NCI-H524 treated with DMSO at 0.1 percent for 48 hours (cell line): Measurements from ENCODE around the gene SLC25A12.
"Not testable (repeated sequence)": the region's sequence is repeated elsewhere in the genome, so short reads cannot be mapped to it uniquely, and the experiment has no call there.

ENCODE experiments used
- DNase-seq: peaks from one replicate; lab custom pipeline; 2025; lab: John Stamatoyannopoulos, UW

SLC25A12 gene

DNA sequence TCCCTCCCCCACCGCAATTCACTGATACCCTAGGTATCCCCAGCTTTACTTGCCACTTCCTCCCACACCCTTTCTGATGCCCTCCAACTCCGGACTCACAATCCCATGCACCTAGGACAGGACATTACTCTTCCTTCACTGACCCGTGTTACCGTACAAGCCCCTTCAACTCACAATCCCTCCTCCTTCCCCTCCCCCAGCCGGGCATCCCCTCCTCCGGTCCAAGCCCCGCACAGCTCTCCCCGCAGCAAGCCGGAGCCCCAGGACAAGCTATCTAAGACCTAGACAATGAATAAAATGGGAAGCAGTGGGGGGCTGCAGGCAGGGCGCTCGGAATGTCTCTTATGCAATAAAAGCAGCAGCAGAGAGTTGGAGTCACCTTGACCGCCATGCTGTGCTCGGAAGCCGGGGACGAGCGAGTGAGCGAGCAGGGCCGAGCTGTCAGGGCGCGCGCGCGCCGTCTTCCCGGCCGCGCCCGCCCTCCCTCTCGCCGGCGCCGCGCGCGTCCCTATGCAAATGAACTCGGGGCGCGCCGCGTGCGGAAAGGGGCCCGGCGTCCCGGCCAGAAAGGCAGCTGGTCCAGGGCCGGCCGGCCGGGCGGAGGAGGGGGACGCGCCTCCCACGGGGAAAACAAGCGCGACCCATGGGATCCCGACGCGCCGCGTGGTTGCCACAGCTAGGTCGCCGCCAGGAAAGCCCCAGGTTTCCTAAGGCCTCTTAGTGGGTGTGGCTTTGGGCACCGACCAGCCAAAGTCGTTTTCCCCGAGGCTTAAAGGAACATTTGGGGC, at the start of gene SLC25A12:
Gene SLC25A12, minus strand, starts transcription at position 421 of the 788 bp plus-strand sequence. Its CDS starts 30 bp downstream, at position 391.
- peak; percentile 36 for DNase-seq

DNA sequence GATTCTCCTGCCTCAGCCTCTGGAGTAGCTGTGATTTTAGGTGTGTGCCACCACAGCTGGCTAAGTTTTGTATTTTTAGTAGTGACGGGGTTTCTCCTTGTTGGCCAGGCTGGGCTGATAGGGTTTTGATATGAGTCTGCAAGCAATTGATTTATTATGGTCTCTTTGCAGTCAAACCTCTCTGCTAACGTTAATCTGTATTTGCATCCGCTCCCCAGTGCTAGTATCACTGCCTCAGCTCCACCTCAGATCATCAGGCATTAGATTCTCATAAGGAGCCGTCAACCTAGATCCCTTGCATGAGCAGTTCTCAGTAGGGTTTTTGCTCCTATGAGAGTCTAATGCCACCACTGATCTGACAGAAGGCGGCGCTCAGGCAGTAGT, 47.3 kb upstream of the SLC25A12 start:
- no peak for DNase-seq

- no peak for DNase-seq
Observed at GRCh38 chr2:171939743-171940071, 45.7 kb upstream of the SLC25A12 start.

DNA sequence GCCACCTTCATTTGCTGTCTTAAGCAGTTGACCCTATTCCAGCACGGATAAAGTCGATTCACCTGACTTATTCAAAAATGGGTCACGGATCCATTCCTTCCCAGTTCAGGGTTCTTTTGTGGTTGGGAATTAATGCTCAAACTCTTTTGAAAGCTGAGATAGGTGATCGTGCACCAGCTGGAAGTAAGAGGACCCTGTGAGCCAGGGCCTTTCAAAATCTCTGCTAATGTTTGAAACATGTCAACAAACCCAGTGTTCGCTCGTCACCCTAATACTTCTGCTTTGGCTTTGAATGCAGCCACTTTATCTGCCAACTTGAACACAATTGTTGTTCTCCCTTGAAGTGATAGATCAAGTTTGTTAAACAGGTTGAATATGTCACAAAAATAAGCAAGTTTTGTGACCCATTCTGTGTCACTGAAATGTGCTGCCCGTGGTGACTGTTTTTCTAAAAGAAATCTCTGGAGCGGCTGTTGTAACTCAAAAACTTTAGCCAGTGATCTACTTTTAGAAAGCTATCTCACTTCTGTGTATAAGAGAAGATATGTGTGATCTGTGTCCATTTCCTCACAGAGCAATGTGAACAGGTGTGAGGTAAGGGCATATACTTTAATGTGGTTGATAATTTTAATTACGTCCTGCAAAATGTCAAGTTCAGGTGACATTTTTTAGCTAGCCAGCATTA, 45.2 kb upstream of the SLC25A12 start:
- no peak for DNase-seq

DNA sequence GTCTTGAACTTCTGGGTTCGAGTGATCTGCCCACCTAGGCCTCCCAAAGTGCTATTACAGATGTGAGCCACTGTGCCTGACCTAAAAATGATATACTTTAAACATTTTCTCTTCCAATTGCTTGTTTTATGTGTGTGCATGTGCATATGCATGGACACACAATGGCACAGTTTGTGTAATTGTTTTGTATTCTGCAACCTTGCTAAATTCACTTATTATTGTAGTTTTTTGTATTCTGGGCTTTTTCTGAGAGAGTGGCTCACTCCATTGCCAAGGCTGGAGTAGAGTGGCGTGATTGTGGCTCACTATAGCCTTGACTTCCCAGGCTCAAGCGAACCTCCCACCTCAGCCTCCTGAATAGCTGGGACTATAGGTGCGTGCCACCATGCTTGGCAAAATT, 36.3 kb upstream of the SLC25A12 start:
- no peak for DNase-seq

DNA sequence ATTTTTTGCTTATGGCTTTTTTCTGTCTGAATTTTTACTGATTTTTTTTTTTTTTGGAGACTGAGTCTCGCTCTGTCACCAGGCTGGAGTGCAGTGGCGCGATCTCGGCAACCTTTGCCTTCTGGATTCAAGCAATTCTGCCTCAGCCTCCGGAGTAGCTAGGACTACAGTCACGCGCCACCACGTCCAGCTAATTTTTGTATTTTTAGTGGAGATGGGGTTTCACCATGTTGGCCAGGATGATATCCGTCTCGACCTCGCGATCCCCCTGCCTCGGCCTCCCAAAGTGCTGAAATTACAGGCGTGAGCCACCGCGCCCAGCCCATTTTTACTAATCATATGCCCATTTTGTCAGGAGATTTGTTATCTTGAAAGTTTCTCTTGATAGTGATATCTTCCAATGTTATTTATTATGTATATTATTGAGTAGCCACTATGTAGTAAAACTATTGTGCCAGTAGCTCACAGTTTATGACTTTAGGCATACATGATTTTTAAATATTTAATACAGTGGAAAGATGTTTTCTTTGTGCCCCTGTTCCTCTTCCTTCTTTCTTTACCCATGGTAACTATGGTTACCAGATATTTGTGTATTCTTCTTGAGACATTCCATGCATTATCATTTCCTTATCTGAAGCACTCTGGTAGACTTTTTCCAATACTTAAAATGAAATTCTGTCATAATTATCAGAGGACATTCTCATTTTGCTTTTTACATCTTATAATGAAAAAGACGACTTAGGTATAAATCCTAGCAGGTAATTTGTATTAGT, 30.3 kb upstream of the SLC25A12 start:
- DNase-seq, result no peak

GRCh38 chr2:171923206-171923605, 29.2 kb upstream of the SLC25A12 start:
- DNase-seq, result no peak

GRCh38 chr2:171922230-171923022, 28.4 kb upstream of the SLC25A12 start, which contains the start of gene HAT1:
Gene HAT1, plus strand, starts transcription at chr2:171922461. Its CDS starts 40 bp downstream, at chr2:171922501.
- peak; percentile 75 for DNase-seq

DNA sequence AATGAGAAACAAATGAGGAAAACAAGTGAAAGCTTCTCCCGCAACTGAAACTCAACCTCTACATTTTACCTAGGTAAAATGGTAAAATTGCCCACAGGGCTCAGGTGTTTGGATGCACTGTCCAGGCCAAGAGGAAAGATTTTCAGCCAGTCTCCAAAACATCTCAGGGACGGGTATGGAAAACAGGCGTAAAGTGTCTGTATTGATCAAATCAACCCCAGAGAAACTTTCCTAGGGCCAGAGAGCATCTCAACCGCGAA, 27.9 kb upstream of the SLC25A12 start:
- DNase-seq, result no peak

GRCh38 chr2:171919453-171919852, 25.4 kb upstream of the SLC25A12 start:
- DNase-seq, result no peak

DNA sequence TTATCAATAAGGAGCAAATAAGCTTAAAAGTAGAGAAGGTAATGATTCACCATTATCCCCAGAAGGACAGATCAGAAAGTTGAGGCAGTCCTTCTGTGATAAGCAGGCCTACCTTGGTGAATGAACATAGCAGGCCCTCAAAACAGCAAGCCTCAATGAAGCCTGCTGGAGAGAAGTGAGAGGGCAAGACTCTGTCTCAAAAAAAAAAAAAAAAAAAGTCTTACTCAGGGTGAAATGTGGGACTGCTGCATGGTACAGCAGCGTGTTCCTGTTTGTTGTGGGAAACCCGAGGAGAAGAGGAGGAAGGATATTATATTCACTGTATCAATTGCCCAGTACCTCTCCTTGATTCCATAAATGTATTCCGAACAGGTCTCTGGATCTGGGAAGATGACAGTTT, 19.5 kb upstream of the SLC25A12 start:
- no peak for DNase-seq

- DNase-seq, result no peak
Observed at GRCh38 chr2:171910494-171910893, 16.4 kb upstream of the SLC25A12 start.

GRCh38 chr2:171909266-171909665, 15.2 kb upstream of the SLC25A12 start:
- no peak for DNase-seq

DNA sequence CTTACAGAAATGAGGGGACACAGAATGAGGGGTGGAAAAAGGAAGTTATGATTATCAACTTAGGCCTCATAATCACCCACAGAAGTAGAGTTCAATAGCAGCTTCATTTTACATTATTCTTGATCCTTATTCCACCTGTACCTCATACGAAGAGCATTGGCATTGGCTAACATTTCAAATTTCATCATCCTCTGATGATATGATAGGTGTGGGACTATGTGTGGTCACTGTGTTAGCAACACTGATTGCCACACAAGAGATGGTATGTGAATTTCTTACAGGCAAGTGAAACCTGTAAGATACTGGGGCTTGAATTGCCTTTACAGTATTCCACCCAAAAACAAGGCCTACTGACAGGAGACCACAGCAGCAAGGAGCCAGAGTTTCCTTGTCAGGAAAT, 14.2 kb upstream of the SLC25A12 start:
- no peak for DNase-seq

DNA sequence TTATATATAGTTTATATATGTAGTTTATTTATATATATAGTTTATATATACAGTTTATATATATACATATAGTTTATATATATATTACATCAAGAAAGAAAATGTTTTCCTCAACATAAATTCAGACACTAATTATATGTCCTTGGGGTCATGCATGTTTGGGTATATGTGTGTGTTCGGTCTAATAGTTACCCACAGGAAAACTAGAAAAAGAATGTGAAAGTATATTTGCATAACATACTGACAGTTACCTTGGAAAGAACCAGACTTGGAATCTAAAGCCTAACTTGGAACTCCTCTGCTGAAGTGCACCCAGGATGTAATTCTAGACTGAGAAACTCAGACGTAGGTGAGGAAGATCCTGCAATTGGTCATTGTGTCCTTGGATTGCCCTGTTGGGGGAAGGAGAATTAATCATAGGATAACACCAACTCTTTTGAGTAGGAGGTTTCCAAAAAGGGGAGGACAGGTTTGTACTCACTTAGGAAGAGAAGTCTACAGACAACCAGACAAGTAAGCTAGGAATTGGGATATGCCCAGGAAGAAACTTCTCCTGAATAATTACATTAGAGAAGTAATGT, 8.9 kb upstream of the SLC25A12 start:
- no peak for DNase-seq

DNA sequence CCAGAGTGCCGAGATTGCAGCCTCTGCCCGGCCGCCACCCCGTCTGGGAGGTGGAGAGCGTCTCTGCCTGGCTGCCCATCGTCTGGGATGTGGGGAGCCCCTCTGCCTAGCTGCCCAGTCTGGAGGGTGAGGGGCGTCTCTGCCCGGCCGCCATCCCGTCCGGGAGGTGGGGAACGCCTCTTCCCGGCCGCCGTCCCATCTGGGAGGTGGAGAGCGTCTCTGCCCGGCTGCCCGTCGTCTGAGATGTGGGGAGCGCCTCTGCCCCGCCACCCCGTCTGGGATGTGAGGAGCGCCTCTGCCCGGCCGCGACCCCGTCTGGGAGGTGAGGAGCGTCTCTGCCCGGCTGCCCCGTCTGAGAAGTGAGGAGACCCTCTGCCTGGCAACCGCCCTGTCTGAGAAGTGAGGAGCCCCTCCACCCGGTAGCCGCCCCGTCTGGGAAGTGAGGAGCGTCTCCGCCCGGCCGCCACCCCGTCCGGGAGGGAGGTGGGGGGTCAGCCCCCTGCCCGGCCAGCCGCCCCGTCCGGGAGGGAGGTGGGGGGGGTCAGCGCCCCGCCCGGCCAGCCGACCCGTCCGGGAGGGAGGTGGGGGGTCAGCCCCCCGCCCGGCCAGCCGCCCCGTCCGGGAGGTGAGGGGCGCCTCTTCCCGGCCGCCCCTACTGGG, 5.7 kb upstream of the SLC25A12 start:
- DNase-seq, result not testable (repeated sequence)

- no peak for DNase-seq
Observed at GRCh38 chr2:171895786-171896185, 1.7 kb upstream of the SLC25A12 start.

DNA sequence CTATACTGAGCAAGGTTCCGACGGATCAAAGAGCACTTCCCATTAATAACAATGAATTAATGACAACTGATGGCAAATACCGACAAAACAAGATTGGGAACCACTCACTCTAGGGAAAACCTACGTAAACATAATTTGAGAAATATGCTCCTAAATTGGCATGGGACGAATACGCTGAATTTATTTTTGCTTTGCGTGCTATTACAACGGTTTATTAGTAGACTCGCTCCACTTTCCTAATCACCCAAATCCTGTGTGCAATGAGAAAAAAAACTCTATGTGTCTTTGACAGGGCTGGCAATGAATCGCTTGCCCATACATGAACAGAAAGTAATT, 536 bp upstream of the SLC25A12 start:
- DNase-seq, result no peak

DNA sequence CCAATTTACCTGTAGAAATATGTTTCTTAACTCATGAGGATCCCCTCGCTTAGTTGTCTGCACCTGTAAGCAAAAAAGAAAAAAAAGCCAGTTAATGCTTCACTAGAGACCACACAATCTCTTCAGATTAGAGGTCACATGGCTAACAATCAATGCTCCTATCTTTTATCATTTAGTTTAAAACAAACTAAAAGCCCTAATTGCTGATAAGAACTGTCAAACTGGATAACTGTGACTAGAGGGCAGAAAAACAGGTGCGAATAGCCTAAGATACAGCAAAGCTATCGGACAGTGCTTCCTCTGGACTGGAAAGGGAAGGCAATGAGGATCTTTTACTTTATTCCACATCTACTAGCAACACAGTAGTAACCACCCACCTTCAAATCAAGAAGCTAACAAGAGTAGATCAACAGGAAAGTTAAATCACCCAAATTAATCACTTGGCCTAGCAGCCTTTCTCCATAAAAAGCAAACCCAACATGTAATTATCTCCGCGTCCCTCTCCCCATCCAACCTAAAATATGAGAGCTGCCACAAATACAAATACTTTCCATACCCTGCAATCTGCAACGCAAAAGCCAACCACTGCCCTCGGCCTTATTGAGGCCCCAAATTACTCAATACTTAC, 734 bp downstream of the SLC25A12 start:
- no peak for DNase-seq

- DNase-seq, result no peak
Observed at GRCh38 chr2:171889808-171890207, 4.2 kb downstream of the SLC25A12 start.

DNA sequence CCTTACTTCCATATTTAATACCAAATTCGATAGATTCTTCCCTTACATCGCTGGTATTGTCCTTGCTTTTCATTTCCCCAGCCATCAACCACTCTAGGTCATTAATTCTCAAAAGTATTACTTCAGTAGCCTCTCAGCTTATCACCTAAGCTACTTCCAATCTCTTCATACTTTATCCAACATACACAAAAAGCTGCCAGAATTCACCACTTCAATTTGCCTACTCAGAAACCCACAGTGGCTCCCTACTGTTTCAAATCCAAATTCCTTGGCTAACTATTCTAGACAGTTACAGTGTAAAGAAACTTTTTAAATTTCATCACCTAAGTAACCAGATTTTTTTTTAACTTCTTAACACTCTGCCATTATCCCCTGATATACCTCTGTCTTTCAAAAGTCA, 4.7 kb downstream of the SLC25A12 start:
- no peak for DNase-seq
